H7 (cell line): ENCODE measurements around the gene KRTAP9-2. TPM values are rescaled to one million over a fixed set of nuclear protein-coding genes. Genes with fewer than 3 reads are reported as not detected.
"Not testable (repeated sequence)": the region's sequence is repeated elsewhere in the genome, so short reads cannot be mapped to it uniquely, and the experiment has no call there.

ENCODE experiments used
- DNase-seq: peaks from one replicate; pipeline ENCODE4 v3.0.0; 2012
- H3K27me3 ChIP-seq: 2 replicates; pipeline ENCODE4 v1.6.0; 2011; ENCODE audit warnings: mild to moderate bottlenecking, low read length; ENCODE audit not compliant: control insufficient read depth, insufficient read depth
- H3K36me3 ChIP-seq: replicated peaks from 2 replicates; pipeline ENCODE4 v1.5.1; 2011; ENCODE audit warnings: low read length; ENCODE audit not compliant: control insufficient read depth, insufficient read depth
- H3K4me3 ChIP-seq: 2 replicates; pipeline ENCODE4 v1.5.1; 2011; ENCODE audit warnings: low read depth, mild to moderate bottlenecking, control low read depth, low read length, moderate library complexity; ENCODE audit not compliant: insufficient read depth
- total RNA-seq: library from RNA; depleted of rRNA; stranded (reverse); fragments of >200 nt; shearing (Covaris generic); gene quantifications from 2 replicates; pipeline ENCODE4 v1.2.3, GENCODE V29; 2014; rRNA removed

Gene KRTAP9-2, protein sequence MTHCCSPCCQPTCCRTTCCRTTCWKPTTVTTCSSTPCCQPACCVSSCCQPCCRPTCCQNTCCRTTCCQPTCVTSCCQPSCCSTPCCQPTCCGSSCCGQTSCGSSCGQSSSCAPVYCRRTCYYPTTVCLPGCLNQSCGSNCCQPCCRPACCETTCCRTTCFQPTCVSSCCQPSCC
- total RNA-seq: not detected in 2 replicates

- not testable (repeated sequence) for H3K36me3 ChIP-seq, DNase-seq, H3K4me3 ChIP-seq, H3K27me3 ChIP-seq
Observed at GRCh38 chr17:41226598-41227095, at the start of gene KRTAP9-2. KRTAP9-2 (plus strand) TSS chr17:41226648; CDS start chr17:41226655, 7 bp downstream.

- DNase-seq: no peak
- Histone ChIP-seq H3K27me3 (no peaks in the 10 kb centered on the region; the same call in 1 of the 2 replicates), H3K36me3 (no peaks in the 10 kb centered on the region), H3K4me3 (no peak overlapping the region)
Observed at GRCh38 chr17:41176744-41177387, 49.6 kb upstream of the KRTAP9-2 start.

DNA sequence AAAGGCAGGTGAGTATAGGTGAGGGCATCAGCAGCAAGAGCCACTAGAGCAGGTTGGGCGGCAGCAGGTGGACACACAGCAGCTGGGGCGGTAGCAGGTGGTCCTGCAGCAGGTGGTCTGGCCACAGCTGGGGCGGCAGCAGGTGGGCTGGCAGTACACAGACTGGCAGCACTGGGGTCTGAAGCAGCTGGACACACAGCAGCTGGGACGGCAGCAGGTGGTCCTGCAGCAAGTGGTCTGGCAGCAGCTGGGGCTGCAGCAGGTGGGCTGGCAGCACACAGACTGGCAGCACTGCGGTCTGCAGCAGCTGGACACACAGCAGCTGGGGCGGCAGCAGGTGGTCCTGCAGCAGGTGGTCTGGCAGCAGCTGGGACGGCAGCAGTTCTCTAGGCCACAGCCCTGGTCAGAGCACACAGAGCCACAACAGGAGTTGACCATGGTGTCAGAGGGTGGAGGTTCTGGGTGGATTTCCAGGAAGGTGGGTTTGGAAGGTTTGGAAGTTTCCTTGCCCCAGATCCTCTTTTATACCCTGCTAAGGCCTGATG is 48.6 kb upstream of the KRTAP9-2 start, which contains the start of gene KRTAP4-2:
TSS of gene KRTAP4-2 (minus strand) at position 495 of the 545 bp plus-strand sequence. CDS start at position 438, 57 bp downstream.
- H3K27me3 ChIP-seq: no peaks in the 10 kb centered on the region; the same call in 1 of the 2 replicates

GRCh38 chr17:41178341-41178740 is 48.1 kb upstream of the KRTAP9-2 start:
- DNase-seq: no peak
- Histone ChIP-seq H3K4me3 (no peak overlapping the region), H3K27me3 (no peaks in the 10 kb centered on the region; the same call in 1 of the 2 replicates), H3K36me3 (no peaks in the 10 kb centered on the region)

More for the DNA sequence above, 48.6 kb upstream of the KRTAP9-2 start, which contains the start of gene KRTAP4-2:
- no peak for DNase-seq
- H3K4me3 ChIP-seq: no peak within 1 kb of the TSS
- no peaks in the 10 kb centered on the region for H3K36me3 ChIP-seq

GRCh38 chr17:41178843-41179616 is 47.4 kb upstream of the KRTAP9-2 start:
- Histone ChIP-seq H3K36me3 (no peaks in the 10 kb centered on the region), H3K4me3 (no peak overlapping the region), H3K27me3 (no peaks in the 10 kb centered on the region; the same call in 1 of the 2 replicates)
- no peak for DNase-seq

DNA sequence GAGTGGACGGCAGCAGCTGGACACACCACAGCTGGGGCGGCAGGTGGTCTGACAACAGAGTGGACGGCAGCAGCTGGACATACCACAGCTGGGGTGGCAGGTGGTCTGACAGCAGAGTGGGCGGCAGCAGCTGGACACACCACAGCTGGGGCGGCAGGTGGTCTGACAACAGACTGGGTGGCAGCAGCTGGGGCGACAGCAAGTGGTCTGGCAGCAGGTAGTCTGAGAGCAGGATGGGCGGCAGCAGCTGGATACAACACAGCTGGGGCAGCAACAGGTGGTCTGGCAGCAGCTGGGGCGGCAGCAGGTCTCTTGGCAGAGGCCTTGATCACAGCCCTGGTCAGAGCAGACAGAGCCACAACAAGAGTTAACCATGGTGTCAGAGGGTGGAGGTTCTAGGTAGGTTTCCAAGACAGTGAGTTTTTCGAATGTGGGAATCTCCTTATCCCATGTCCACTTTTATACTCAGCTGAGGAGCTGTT is 41.9 kb upstream of the KRTAP9-2 start, which contains the start of gene KRTAP4-1:
TSS of gene KRTAP4-1 (minus strand) at position 432 of the 482 bp plus-strand sequence. CDS start at position 375, 57 bp downstream.
- no peak for DNase-seq
- Histone ChIP-seq H3K27me3 (no peaks in the 10 kb centered on the region), H3K36me3 (no peaks in the 10 kb centered on the region), H3K4me3 (no peak within 1 kb of the TSS)

DNA sequence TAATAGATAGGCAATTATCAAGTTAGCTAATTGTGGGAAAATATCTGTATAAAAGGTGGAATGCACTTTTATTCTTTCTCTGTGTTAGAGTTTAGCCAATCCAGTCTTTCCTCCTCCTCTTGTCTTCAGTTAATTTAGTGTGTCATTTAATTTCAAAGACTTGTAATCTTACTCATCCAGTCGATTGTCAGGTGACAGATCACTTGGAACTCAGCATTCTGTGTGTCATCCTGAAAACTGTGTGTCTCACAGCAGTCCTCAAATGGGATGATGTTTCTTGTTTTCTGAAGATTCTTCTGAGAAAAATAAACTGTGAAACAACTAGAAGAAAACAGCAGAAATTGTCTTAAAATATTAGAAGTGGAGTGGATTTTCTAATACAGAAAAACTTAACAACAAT is 41.4 kb upstream of the KRTAP9-2 start:
- Histone ChIP-seq H3K27me3 (no peaks in the 10 kb centered on the region), H3K4me3 (no peak overlapping the region), H3K36me3 (no peaks in the 10 kb centered on the region)
- no peak for DNase-seq

DNA sequence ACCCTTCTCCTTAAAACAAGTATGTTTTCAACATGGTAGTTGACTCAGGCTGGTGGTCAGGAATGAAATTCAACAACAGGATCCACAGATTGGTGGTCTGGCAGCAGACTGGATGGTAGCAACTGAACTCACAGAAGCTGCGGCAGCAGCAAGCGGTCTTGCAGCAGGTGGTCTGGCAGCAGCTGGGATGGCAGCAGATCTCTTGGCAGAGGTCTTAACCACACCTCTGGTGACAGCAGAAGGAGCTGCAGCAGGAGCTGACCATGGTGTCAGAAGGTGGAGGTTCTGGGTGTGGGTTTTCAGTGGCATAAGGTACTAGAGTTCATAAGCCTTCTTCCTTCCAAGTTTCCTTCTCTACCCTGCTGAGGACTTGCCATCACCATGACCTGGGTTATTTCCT is 39.6 kb upstream of the KRTAP9-2 start:
- Histone ChIP-seq H3K4me3 (no peak overlapping the region), H3K27me3 (no peaks in the 10 kb centered on the region), H3K36me3 (no peaks in the 10 kb centered on the region)
- no peak for DNase-seq

DNA sequence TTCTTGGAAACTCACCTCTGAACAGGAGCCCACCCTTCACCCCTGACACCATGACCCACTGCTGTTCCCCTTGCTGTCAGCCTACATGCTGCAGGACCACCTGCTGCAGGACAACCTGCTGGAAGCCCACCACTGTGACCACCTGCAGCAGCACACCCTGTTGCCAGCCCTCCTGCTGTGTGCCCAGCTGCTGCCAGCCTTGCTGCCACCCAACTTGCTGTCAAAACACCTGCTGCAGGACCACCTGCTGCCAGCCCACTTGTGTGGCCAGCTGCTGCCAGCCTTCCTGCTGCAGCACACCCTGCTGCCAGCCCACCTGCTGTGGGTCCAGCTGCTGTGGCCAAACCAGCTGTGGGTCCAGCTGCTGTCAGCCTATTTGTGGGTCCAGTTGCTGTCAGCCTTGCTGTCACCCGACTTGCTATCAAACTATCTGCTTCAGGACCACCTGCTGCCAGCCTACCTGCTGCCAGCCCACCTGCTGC is 36.6 kb upstream of the KRTAP9-2 start, which contains the start of gene KRTAP9-1:
TSS of gene KRTAP9-1 (plus strand) at position 51 of the 482 bp plus-strand sequence. CDS start at position 51, 0 bp downstream.
- H3K36me3 ChIP-seq, DNase-seq, H3K27me3 ChIP-seq, H3K4me3 ChIP-seq: not testable (repeated sequence)

DNA sequence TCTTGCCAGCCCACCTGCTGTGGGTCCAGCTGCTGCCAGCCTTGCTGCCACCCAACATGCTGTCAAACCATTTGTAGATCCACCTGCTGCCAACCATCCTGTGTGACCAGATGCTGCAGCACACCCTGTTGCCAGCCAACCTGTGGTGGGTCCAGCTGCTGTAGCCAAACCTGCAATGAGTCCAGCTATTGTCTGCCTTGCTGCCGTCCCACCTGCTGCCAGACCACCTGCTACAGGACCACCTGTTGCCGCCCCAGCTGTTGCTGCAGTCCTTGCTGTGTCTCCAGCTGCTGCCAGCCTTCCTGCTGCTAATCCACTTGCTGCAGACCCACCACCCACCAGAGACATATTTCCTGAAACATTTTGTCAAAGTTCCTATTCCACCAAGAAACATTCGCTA is 36.1 kb upstream of the KRTAP9-2 start:
- no peaks in the 10 kb centered on the region for H3K36me3 ChIP-seq
- no peak for DNase-seq
- no peaks in the 10 kb centered on the region for H3K27me3 ChIP-seq
- no peak overlapping the region for H3K4me3 ChIP-seq

- Histone ChIP-seq H3K27me3 (no peaks in the 10 kb centered on the region), H3K4me3 (no peak overlapping the region), H3K36me3 (no peaks in the 10 kb centered on the region)
- no peak for DNase-seq
Observed at GRCh38 chr17:41196068-41196467, 30.4 kb upstream of the KRTAP9-2 start.

GRCh38 chr17:41199421-41200078 is 26.9 kb upstream of the KRTAP9-2 start:
- no peaks in the 10 kb centered on the region for H3K36me3 ChIP-seq
- no peaks in the 10 kb centered on the region for H3K27me3 ChIP-seq
- DNase-seq: no peak

DNA sequence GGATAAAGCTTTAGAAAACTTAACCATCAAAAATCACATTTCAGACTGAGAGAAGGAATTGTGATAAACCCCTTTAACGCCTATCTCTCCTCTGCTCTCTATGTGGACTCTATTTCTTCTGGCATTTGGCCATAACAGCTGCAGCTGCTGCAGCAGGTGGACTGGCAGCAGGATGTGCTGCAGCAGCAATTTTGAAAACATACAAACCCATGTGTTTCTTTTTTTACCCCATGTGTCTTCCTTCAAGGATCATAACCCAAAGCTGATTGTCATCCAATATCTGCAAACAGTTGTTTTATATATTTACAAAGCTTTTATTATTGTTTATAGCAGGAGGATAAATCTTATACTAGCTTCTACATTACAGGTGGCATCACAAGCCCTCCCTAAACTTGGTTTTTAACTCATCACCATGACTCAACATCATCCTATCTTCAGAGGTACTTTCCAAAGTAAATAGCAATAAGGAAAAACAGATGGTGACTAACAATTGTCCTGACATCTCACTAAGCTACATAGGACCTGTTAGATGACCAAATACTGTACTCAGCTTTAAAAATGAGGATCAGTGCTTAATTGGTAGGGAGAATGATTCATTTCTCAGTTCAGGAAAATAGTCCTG is 14.5 kb upstream of the KRTAP9-2 start:
- DNase-seq: no peak
- no peak overlapping the region for H3K4me3 ChIP-seq
- no peaks in the 10 kb centered on the region for H3K27me3 ChIP-seq
- no peaks in the 10 kb centered on the region for H3K36me3 ChIP-seq

More at GRCh38 chr17:41199421-41200078, 26.9 kb upstream of the KRTAP9-2 start:
- H3K4me3 ChIP-seq: no peak overlapping the region
